Stimulated activated CD8-positive, alpha-beta memory T cell treated with anti-CD3 and anti-CD28 coated beads, Interleukin-15, amount 100 ng/mL, for 48 hours (primary cell): ENCODE data around the gene LRRC14B.
"Not testable (repeated sequence)": the region's sequence is repeated elsewhere in the genome, so short reads cannot be mapped to it uniquely, and the experiment has no call there.

ENCODE experiments used
- DNase-seq, 2 donors: peaks; one replicate each; pipeline ENCODE4 v3.0.0-alpha.2; 2020; ENCODE audit warnings: low read depth in 2 of 2

The LRRC14B gene

DNA sequence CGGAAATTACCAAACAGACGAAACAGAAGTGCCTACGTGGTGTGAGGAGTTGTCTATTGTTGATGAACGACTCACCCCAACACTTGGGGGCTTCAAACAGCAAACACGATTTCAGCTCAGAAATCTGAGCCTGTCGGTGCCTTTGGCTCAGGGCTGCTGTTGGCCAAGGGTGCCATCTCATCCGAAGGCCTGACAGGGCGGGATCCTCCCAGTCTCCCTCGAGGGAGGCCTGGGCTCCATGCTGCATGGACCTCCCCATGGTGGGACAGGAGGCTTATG is 1.3 kb downstream of the LRRC14B start:
- no peak for DNase-seq

DNA sequence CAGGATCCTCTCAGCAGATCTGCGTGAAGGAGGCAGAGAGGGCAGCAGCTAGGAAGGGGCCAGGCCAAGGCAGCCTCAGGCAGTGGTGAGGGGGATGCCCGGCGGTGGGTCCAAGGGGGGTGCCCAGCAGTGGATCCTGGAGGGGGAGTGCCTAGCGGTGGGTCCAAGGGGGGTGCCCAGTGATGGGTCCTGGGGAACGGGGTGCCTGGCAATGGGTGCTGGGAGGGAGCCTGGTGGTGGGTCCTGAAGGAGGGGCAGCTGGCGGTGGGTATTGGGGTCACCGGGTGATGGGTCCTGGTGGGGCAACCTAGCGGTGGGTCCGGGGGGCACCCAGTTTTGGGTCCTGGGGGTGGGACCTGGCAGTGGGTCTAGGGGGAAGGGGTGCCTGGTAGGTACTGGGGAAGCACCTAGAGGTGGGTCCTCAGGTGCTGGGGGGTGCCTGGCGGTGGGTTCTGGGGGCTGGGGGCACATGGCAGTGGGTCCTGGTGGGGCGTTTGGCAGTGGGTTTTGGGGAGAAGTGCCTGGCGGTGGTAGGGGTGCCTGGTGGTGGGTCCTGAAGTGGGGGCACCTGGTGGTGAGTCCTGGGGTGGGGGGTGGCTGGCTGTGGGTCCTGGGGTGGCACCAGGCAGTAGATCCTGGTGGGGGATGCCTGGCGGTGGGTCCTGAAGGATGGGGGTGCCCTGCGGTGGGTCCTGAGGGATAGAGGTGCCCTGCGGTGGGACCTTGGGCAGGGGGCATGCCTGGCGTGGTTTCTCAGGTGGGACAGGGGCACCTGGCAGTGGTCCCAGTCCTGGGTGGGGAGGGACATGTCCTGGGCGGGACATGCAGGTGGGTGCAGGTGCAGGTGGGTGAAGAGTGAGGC is 1.9 kb downstream of the LRRC14B start:
- DNase-seq = no peak

DNA sequence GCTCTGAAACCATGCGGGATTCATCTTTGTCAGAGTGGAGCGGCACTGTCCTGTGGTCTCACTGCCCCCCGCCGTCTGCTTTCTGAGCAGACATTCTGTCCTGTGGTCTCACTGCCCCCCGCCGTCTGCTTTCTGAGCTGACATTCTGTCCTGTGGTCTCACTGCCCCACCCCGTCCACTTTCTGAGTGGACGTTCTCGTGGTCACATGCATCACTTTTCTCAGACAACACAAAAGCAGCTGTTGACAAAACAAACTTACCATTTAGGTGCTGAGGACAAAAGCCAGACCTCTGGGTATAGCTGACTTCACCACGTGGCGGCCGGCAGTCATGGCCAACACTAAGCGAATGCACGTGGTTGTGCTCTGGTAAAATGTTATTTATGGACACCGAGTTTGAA is 2.8 kb downstream of the LRRC14B start:
- no peak for DNase-seq

DNA sequence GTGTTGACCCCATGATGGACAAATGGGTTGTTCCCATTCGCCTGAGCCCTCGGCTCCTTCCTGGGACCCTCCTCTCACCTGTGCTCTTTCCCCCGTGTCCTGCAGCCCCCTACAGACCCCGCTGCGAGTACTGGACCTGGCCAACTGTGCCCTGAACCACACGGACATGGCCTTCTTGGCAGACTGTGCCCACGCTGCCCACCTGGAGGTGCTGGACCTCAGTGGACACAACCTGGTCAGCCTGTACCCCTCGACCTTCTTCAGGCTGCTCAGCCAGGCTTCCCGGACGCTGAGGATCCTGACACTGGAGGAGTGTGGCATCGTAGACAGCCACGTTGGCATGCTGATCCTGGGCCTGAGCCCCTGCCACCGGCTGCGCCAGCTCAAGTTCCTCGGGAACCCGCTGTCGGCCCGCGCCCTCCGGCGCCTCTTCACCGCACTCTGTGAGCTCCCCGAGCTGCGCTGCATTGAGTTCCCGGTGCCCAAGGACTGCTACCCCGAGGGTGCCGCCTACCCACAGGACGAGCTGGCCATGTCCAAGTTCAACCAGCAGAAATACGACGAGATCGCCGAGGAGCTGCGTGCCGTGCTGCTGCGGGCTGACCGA is 3.4 kb downstream of the LRRC14B start:
- DNase-seq = no peak

DNA sequence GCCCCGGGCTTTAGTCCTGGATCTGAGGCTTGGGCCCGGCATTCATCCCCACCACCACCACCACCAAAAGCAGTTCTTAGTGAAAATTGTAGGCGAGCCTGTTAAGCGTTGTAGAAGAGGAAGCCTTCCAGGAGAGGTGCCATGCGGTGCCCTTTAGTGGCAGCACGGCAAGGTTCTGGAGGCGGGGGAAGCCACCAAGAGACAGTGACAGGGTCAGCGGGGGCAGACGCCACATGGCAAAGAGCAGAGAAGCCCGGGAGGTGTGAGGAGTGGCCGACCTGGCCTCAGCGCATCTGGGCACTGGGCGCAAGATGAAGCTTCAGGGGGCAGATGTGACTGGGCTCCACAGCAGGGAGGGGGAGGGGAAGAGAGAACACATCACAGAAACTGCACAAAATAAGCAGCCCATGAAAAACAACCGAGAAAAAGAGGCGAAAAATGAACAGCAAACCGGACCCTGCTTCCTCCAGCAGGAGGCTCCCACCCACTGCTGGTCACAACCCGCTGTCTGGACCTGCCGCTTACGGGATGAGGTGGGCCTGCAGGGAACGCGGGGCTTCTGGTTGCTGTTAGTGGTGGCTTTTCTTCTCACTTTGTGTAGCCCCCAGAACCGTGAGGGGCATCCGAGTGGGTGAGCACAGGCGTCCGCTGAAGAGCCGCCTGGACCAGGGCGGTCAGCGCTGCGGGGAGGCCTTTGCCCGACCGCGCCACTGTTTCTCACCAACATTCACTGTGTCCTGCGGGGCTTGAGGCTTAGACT is 4.3 kb downstream of the LRRC14B start:
- no peak for DNase-seq

DNA sequence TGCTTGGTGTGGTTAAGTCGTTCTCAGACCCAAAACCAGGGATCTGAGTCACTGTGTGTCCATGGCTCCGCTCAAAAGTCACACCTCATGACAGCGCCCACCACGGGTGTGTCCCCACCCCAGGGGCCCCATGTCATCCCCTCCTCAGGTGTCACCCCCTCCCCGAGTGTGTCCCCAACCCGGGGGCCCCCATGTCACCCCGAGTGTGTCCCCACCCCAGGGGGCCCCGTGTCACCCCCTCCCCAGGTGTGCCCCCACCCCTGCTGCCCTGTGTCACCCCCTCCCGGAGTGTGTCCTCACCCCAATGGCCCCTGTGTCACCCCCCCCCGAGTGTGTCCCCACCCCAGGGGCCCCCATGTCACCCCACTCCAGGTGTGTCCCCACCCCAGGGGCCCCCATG is 5.1 kb downstream of the LRRC14B start:
- no peak for DNase-seq

DNA sequence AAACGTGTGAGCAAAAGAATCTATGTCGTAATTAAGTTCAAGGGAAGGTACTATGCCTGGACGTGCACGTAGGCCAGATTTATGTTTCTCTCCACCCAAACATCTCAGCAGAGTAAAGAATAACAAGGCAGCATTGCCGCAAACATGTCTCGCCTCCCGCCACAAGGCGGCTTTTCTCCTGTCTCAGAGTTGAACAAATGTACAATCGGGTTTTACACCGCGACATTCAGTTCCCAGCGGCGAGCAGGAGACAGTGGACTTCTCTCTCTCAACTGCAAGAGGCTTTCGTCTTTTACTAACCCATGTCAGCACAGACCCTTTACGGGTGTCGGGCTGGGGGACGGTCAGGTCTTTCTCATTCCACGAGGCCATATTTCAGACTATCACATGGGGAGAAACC is 5.7 kb downstream of the LRRC14B start:
- DNase-seq = not testable (repeated sequence)

DNA sequence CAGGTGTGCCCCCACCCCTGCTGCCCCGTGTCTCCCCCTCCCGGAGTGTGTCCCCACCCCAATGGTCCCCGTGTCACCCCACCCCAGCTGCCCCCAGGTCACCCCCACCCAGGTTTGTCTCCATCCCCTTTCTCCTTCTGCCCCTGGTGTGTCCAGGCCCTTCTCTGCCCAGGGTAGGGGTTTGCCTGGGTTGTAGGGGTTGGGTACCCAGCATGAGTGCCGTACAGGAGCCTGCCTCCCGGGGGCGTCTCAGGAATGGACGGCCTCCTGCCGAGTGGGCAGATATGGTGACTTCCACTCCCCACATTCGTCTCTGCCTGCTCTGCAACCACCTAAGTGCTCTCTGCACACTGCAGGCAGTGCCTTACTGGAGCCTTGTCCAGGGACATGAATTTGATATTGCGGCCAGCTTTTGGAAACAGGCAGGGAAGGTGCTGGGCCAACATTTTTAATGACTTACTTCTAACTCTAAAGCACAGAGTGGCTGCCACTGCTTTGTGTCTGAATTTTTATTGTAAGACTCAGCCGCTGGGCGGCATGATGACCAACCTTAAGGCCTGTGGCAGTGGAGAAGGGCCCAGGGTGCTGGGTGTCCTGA is 6.7 kb downstream of the LRRC14B start:
- no peak for DNase-seq

DNA sequence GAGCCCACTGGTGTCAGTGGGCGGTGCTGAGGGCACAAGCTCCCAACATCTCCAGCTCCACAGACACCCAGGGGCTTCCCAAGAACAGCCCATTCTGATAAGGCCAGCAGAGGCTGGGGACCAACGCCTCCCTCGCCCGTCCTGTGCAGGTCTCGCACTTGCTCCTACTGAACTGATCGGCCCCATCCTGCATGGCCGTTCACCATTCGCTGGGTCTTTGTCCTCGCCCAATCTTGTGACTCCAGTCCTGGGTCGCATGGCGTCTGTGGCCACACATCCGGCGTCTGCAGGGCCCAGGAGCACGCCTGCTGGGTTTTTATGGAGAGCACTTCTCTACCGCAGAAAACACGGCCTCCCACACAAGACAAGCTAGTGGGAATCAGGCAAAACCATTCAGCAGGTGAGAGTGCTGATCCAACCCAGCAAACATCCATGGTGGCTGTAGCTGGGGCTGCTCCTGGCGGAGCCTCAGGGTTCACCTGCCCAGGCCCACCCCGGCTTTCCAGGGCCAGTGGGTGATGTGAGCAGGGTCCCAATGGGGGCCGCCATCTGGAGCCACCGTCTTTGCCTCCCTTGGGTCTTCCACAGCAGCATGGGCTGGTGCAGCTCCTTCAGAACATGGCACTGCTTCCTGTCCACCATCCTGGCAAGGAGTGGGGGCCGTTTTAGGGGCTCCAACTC is 7.4 kb downstream of the LRRC14B start:
- DNase-seq = no peak

DNA sequence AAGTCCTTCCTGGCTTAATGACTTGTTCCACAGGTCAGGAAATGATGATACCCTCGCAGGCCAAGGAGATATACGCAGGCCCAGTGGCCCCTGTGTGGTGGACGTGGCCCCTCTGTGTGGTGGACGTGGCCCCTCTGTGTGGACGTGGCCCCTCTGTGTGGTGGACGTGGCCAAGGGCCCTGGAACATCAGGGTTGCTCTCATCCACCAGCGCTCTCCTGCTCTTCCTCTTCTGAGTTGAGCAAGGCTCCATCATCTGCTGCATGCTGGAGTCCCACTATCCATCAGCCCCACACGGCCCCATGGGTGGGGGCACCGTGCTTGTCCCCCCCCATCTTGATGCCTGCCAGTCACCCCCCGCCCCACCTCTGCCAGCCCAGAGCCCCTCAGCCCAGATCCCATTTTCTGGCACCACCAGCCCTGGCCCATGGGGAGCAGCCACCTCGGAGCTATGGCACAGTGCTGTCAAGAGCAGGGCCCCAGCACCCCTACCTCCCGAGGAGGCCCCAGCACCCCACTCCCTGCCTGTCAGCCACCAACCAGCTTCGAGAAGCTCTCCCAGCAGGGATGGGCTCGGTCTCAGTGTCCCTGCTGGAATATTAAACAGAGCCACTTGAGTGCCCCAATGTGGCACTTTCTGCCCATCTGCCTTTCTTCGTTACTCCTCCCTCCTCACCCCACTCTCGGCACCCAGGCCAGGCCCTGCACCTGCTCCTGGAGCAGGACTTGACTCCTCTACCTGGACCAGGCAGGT is 8.1 kb downstream of the LRRC14B start:
- no peak for DNase-seq

DNA sequence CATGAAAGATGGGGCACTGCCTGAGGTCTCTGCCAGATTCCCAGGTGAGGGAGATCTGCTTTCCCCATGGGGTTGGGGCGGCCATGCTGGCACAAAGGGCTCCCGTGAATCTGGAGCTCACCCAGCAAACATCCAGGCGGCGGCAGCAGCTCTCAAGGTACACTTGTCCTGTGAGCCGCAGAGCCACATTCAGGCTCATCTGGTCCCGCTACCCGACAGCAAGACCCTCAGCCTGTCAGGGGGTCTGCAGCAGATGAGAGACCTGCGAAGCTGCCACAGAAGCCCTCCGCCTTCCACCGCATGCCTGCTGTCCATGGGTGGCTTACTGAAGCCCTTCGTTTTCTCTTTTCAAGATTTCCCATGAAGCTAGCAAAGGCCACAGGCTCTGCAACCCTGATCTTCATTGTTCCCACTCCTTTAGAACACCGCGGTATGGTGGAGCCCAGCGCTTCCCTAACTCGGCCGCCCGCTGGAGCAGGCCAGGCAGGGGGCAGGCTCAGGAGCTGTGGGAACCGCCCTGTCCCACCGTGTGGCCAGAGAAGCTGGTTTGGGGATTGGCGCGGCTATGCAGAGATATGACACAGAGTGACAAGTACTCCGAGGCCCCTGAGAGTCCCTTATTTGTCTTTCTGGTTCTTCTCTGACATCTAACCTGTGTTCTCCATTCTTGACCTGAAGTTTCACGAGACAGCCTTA is 8.8 kb downstream of the LRRC14B start:
- no peak for DNase-seq

DNA sequence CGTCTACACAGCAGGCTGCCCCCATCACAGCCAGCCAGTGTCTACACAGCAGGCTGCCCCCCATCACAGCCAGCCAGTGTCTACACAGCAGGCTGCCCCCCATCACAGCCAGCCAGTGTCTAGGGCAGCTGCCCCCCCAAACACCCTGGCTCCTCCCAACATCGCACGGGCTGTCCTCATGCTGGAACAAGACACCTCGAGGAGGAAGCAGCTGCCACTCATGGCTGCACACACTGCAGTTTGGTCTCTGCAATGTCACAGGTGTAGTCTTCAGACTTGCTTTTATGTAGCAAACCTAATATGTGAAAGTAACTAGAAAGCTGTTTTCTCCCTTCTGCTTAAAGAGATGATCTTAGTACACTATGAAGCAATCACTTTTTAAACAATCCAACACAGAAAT is 9.7 kb downstream of the LRRC14B start:
- DNase-seq = no peak

DNA sequence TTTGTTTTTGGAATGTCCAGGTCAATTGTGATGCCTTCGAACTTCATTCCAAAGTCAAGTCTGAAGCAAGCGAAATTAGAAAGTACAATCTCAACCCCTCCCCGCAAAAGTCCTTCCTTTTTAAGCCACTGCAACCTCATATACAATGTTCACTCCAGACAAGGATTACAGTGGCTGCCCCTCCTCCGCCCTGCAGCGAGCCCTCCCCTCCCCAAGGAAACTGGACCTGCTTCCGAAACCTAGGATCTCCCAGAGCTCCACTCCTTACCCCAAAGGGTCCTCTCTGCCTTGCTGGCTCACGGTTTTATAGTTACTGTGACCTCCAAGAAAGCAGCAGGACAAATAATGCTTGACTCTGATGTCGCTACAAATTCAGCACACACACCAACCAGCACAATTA is 10.4 kb downstream of the LRRC14B start:
- no peak for DNase-seq

DNA sequence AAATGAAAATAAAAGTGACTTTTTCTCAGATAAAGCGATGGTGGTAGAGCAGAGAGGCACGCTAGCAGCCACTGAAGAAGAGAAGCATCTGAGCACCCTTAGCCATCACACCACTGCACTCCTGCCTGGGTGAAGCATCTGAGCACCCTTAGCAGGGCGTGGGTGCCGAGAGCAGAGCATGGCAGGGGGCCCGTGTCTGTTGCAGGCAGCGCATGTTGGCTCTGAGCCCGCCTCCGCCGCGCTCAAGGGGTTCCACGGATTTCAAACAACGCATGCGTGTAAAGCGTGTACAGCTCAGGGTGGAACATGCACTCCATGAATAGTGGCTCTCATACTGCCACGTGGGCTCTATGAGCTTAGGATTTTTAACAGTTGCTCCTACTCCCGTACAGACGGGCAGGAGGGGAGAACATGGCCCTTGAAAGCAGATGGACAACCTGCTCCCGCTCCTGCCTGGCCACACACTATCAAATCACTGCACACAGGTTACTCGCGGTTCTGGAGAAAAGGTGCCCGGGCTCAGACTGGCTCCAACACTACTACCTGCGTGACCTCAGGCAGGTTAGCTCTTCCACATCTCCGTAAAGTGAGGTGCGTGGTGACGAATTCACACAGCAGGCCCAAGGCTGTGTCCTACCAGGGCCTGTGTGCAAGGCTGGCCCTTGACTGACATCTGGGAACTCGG is 12.1 kb downstream of the LRRC14B start:
- DNase-seq = no peak

DNA sequence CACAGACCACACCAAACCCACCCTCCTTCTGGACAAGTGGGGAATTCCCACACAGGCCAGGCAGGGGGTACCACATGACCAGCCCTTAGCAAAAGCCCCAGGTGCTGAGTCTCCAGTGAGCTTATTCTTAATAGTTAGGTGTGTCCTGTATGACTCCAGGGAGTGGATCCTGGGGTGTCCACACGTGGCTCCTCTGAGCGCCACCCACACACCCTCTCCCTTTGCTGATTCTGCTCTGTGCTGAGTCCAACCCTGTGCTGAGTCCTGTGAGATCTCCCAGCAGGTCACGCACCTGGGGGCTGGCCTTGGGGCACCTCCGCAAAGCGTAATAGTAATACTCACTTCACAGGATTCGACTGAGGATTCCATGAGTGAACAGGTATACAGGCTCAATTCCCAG is 12.7 kb downstream of the LRRC14B start:
- DNase-seq = no peak

DNA sequence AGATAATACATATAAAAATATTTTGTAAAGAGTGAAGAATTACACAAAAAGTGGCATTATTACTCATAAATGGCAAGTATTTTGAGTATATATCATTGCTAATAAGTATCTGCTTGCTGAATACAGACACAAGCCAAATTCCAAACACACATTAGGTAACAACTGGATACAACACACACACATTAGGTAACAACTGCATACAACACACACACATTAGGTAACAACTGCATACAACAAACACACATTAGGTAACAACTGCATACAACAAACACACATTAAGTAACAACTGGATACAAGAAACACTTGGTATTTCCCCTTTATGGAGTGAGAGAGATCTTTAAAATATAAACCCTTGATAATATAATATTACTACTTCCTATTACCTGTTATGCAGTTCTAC is 13.2 kb downstream of the LRRC14B start:
- no peak for DNase-seq

DNA sequence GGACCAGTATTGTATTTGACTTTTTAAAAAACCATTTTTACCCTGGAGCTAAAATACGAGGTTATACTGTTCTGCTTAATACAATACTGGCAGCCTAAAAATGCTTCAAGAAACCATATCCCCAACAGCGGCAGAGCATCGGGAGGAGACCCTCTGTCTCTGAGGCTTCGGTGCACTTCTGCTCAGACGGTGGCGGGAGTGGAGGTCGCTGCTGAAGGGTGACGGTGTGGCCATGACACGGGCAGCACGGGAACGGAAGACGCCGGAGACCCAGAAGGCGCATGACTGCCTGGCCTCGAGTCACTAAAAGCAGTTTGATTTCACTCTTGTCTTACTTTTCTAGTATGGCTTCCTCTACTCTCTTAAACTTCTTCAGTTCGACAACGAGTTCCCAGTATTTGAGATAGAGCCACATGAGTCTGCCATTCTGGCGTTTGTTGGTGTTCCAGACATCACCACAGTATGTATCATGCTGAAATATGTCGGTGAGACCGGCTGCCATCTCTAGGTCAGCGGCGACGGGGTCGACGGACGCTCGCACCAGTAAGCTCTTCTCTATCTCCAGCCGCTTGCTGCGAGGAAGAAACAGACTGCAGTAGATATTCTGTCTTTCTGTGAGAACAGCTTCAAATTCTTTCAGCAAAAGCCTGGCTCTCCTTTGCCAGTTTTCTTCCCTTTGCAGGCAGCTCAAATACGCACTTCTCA is 13.8 kb downstream of the LRRC14B start:
- DNase-seq = no peak

DNA sequence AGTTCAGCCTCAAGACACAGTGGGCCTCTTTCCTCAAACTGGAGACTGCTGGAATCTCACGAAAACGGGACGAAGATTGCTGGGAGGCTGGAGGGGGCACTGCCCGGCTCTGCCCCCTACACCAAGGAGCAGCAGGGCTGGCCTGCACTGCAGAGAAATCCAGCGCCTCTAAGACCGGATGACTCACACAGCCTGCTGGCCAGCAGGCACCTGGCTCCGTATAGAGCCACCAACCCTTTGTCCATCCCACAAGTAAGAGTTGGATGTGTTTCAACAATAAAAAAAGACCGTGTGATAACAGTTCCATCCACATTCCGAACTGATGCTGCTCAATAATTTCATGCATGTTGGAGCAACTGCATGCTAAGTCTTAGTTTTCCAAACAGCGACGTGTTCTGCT is 15.1 kb downstream of the LRRC14B start:
- no peak for DNase-seq

DNA sequence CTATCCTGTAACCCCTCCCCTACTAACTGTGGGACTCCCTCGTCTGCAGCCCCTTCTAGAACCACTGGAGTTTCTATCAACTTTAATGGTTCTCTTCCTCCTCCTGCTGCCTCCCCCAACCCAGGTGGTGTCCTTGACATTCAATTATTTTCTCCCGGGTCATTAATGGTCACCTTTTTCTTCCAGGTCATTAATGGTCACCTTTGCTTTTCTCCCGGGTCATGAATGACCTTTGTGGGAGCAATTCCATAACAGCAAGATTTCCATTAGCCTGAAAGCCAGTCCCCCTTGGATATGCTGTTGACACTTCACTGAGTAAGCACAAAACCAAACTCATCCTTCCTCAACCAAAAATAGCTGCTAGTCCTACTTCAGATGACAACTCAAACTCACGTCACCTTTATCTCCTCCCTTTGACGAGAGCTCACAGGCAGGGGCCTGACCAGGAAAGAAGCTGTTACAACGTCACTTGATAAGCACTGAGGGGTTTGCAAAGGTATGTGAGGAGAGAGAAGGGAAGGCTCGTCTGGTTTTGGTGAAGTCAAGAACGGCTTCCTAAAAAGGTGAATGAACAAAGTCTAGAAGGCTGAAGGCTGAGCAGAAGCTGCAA is 15.7 kb downstream of the LRRC14B start:
- no peak for DNase-seq
